Psoas muscle (tissue), 8 donors: ENCODE data around the gene MNS1. TPM values are rescaled to one million over a fixed set of nuclear protein-coding genes. Genes with fewer than 3 reads are reported as not detected.
A peak's percentile ranks its signal among the peaks of the same experiment; 100 is the strongest.
"Not testable (repeated sequence)": the region's sequence is repeated elsewhere in the genome, so short reads cannot be mapped to it uniquely, and the experiment has no call there.

Source experiments
- ATAC-seq, 4 donors: fragments of 200-7000 bp; cut with Tn5 transposase; one replicate each; pipeline ENCODE4 v1.9.1; 2020; ENCODE audit warnings: moderate library complexity in 3 of 4, mild to moderate bottlenecking in 2 of 4
- DNase-seq, 2 donors: peaks; one replicate each; pipeline ENCODE4 v3.0.0-alpha.2; 2020
- H3K27ac ChIP-seq: fragments of 200-600 bp; one replicate; pipeline ENCODE4 v1.8.0; 2022
- H3K27me3 ChIP-seq, 3 donors: fragments of 200-600 bp in 1 of 3; one replicate each; pipeline versions ENCODE4 v1.6.1 to v1.8.0; 2013 to 2022; ENCODE audit warnings: low read length in 2 of 3, mild to moderate bottlenecking in 2 of 3, moderate library complexity in 1 of 3; ENCODE audit not compliant: insufficient read depth in 3 of 3
- H3K36me3 ChIP-seq, 2 donors: fragments of 200-600 bp in 1 of 2; one replicate each; pipeline versions ENCODE4 v1.6.1 to v1.8.0; 2013 to 2022; ENCODE audit warnings: low read depth in 1 of 2, mild to moderate bottlenecking in 1 of 2, moderate library complexity in 1 of 2; ENCODE audit not compliant: insufficient read depth in 1 of 2
- H3K4me1 ChIP-seq: fragments of 200-600 bp; one replicate; pipeline ENCODE4 v1.8.0; 2022
- H3K4me3 ChIP-seq: fragments of 200-600 bp; one replicate; pipeline ENCODE4 v1.8.0; 2022; ENCODE audit warnings: mild to moderate bottlenecking
- H3K9me3 ChIP-seq: fragments of 200-600 bp; one replicate; pipeline ENCODE4 v1.8.0; 2022
- CTCF ChIP-seq: fragments of 200-600 bp; IDR thresholded peaks from one replicate; pipeline ENCODE4 v1.8.0; 2022; ENCODE audit warnings: antibody characterized with exemption
- WGBS, 3 donors: extraction: QIAGEN DNeasy Blood & Tissue Kit; methylation state at CpG; one replicate each; pipeline versions ENCODE4 v1.1.6 to v1.1.7; 2013; 5-methylcytosine and 5-hydroxymethylcytosine counted together
- intact Hi-C, 2 donors: fragments of 100-400 bp; cut with DNase I; formaldehyde crosslinking; loops; one replicate each; pipeline versions ENCODE4 v1.11.0 to v1.14.2; 2022
- polyA plus RNA-seq, 3 donors: library from polyadenylated mRNA; stranded (reverse); fragments of 200-250 nt; gene quantifications; one replicate each; pipeline ENCODE4 v1.2.3, GENCODE V29; 2013
- total RNA-seq, 4 donors: library from RNA; stranded (reverse); fragmentation: NEBNext Ultra II Directional in 2 of 4; extraction: Animal tissue kit (Norgen Biotek cat#: 25700) in 2 of 4; gene quantifications; one replicate each; pipeline versions ENCODE4 v1.2.1 to v1.2.4, GENCODE V29; 2021 to 2023
- donor health status: healthy with polysubstance abuse.
- donor health status: DM: no; HTN: no; CAD: no; lungs with moderate emphysema.
- donor health status: Bipolar disorder and iron deficiency.
- donor health status: healthy.
- donor health status: DM: yes; HTN: yes; CAD: no.
- donor health status: DM: no; HTN: no; CAD: no.
- donor health status: DM: no; HTN: no; CAD: no.
- donor health status: DM: yes; HTN: yes; CAD: no.

Gene MNS1
- total and polyA plus RNA-seq, 7 donors, result 0.40 to 1.8 (median 0.99) TPM

- Histone ChIP-seq H3K9me3 (no peaks in the 10 kb centered on the region), H3K27ac (no peak overlapping the region), H3K4me3 (no peak overlapping the region), H3K36me3 (no peaks in the 10 kb centered on the region), H3K27me3 (no peaks in the 10 kb centered on the region), H3K4me1 (no peaks in the 10 kb centered on the region)
- intact Hi-C loops, result loop anchor here (10.0 kb wide), 3 partner anchors 122 to 1032 kb away; no protein-coding TSS in a partner anchor
- no peak for TF ChIP-seq CTCF
- ATAC-seq (no peak), DNase-seq (no peak)
- 92 to 99% (median 95%) methylated on average over 4 of the region's 4 CpGs for WGBS, 3 donors
These were observed 28.0 kb upstream of the MNS1 start for GRCh38 chr15:56492791-56493555.

GRCh38 chr15:56492236-56492635, 27.3 kb upstream of the MNS1 start:
- Histone ChIP-seq H3K27me3 (no peaks in the 10 kb centered on the region), H3K4me1 (no peaks in the 10 kb centered on the region), H3K27ac (no peak overlapping the region), H3K9me3 (no peaks in the 10 kb centered on the region), H3K4me3 (no peak overlapping the region), H3K36me3 (no peaks in the 10 kb centered on the region)
- intact Hi-C loops, result loop anchor here (10.0 kb wide), 3 partner anchors 123 to 1033 kb away; no protein-coding TSS in a partner anchor
- DNase-seq, result no peak
- no peak for TF ChIP-seq CTCF
- WGBS, 3 donors, result 70 to 89% (median 86%) methylated on average over 3 of the region's 3 CpGs
- ATAC-seq, result no peak

GRCh38 chr15:56491110-56491722, 26.3 kb upstream of the MNS1 start:
- Histone ChIP-seq H3K4me3 (no peak overlapping the region), H3K36me3 (no peaks in the 10 kb centered on the region), H3K4me1 (no peaks in the 10 kb centered on the region), H3K27me3 (no peaks in the 10 kb centered on the region), H3K9me3 (no peaks in the 10 kb centered on the region), H3K27ac (no peak overlapping the region)
- ATAC-seq (peak in 3 of 4 donors; percentile 46 to 73 (median 72)), DNase-seq (peak in 1 of 2 donors; percentile 38)
- TF ChIP-seq CTCF, result peak; percentile 77
- 38 to 41% (median 38%) methylated on average over 5 of the region's 5 CpGs for WGBS, 3 donors
- intact Hi-C loops, result loop anchor here (2.0 to 10.0 kb wide), 4 partner anchors 124 to 1034 kb away; no protein-coding TSS in a partner anchor

- intact Hi-C loops, result loop anchor here (2.0 to 10.0 kb wide), 4 partner anchors 124 to 1034 kb away; no protein-coding TSS in a partner anchor
- WGBS, 3 donors, result 88 to 90% (median 88%) methylated on average over 1 of the region's 1 CpG
- Histone ChIP-seq H3K4me1 (no peaks in the 10 kb centered on the region), H3K36me3 (no peaks in the 10 kb centered on the region), H3K9me3 (no peaks in the 10 kb centered on the region), H3K27me3 (no peaks in the 10 kb centered on the region), H3K4me3 (no peak overlapping the region), H3K27ac (no peak overlapping the region)
- TF ChIP-seq CTCF, result no peak
- DNase-seq (no peak), ATAC-seq (no peak)
These were observed 25.5 kb upstream of the MNS1 start for GRCh38 chr15:56490461-56490860.

GRCh38 chr15:56486206-56486605, 21.3 kb upstream of the MNS1 start:
- H3K36me3 ChIP-seq, H3K4me3 ChIP-seq, ATAC-seq, DNase-seq, H3K4me1 ChIP-seq, H3K9me3 ChIP-seq, H3K27ac ChIP-seq, H3K27me3 ChIP-seq: not testable (repeated sequence)
- intact Hi-C loops, result loop anchor here in 1 of 2 donors (5.0 kb wide), 1 partner anchor 381 kb away; no protein-coding TSS in a partner anchor
- 75 to 94% (median 89%) methylated on average over 2 of the region's 2 CpGs for WGBS, 3 donors

GRCh38 chr15:56485426-56485825, 20.5 kb upstream of the MNS1 start:
- H3K9me3 ChIP-seq, H3K4me1 ChIP-seq, H3K27me3 ChIP-seq, DNase-seq, H3K36me3 ChIP-seq, ATAC-seq, H3K4me3 ChIP-seq, H3K27ac ChIP-seq: not testable (repeated sequence)
- WGBS, 3 donors, result 88 to 91% (median 90%) methylated on average over 3 of the region's 3 CpGs
- intact Hi-C loops, result loop anchor here in 1 of 2 donors (5.0 kb wide), 1 partner anchor 382 kb away; no protein-coding TSS in a partner anchor
